Measurements from ENCODE around the gene HPSE2.

DNA sequence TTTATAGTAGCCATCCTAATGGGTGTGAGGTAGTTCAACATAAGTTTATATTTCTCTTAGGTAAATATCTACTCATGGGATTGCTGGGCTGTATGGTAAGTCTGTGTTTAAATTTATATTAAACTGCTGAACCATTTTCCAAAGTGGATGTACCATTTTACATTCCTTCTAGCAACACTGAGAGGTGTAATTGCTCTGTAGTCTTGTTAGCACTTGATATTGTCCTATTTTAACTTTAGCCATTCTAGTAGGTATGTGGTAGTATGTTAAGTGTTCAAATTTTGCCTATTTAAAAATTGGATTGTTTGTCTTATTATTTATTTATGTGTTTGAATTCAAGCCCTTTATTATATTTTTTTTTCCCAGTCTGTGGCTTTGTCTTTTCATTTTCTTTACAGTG is 786.4 kb downstream of the HPSE2 start:
- TF ChIP-seq POLR2A (IDR thresholded peaks at IDR 0.05; ENCODE audit: low read length) (no peak), GATA1 (IDR thresholded peaks at IDR 0.05; ENCODE audit: low read depth, low read length) (no peak)
